MM.1S (cell line): ENCODE data around the gene CHRM2.

Source experiments
- CTCF ChIP-seq: fragments of 300-600 bp; sonication (generic); IDR thresholded peaks from 2 replicates; pipeline ENCODE4 v1.5.1; 2016; ENCODE audit warnings: antibody characterized with exemption, low read length, mixed read lengths
- EZH2 ChIP-seq: fragments of 300-600 bp; sonication (generic); optimal IDR thresholded peaks from 2 replicates; pipeline ENCODE3; 2017; ENCODE audit warnings: low read depth, mild to moderate bottlenecking, antibody characterized with exemption, low read length, mixed read lengths

DNA sequence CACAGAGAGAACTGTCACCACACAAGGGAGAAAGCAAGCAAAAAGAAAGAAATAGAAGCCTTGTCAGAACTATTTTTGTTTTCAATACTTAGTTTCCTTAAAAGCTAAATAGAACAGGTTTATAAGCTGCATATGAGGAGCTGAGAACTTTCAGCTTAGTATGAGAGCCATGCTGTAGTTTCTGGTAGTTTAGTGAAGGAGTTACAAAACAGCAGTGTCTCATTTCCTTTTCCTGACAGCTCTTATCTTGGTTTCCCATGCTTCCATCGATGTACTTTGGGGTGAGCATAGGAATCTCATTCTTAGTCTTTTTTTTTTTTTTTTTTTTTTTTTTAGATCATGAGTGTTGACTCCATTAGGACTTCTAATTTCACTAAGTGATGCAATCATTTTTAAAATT lies 8.6 kb upstream of the CHRM2 start:
- TF ChIP-seq CTCF, result no peak
- no peak for TF ChIP-seq EZH2
